Stimulated activated CD4-positive, alpha-beta T cell treated with anti-CD3 and anti-CD28 coated beads, Interleukin-4, amount 100 ng/mL, for 24 hours (primary cell): ENCODE measurements around the gene GYS2.

Source experiments
- DNase-seq: peaks from one replicate; pipeline ENCODE4 v3.0.0-alpha.2; 2020

GYS2 gene

GRCh38 chr12:21551841-21552465 lies 52.7 kb downstream of the GYS2 start:
- no peak for DNase-seq

- DNase-seq, result peak; percentile 17
These were observed 57.2 kb downstream of the GYS2 start for GRCh38 chr12:21547437-21547836.

GRCh38 chr12:21546716-21547115 lies 57.9 kb downstream of the GYS2 start:
- DNase-seq, result no peak

- no peak for DNase-seq
These were observed 59.1 kb downstream of the GYS2 start for GRCh38 chr12:21545557-21545956.

- no peak for DNase-seq
These were observed 61.5 kb downstream of the GYS2 start for GRCh38 chr12:21543151-21543550.

GRCh38 chr12:21542403-21542802 lies 62.2 kb downstream of the GYS2 start:
- DNase-seq, result no peak

GRCh38 chr12:21541773-21542172 lies 62.9 kb downstream of the GYS2 start:
- no peak for DNase-seq

- DNase-seq, result no peak
These were observed 64.8 kb downstream of the GYS2 start for GRCh38 chr12:21539797-21540196.

GRCh38 chr12:21538061-21538653 lies 66.5 kb downstream of the GYS2 start:
- DNase-seq, result no peak

GRCh38 chr12:21529456-21529855 lies 75.2 kb downstream of the GYS2 start:
- DNase-seq, result no peak

GRCh38 chr12:21528953-21529352 lies 75.7 kb downstream of the GYS2 start:
- DNase-seq, result no peak

GRCh38 chr12:21527451-21528180 lies 77.0 kb downstream of the GYS2 start:
- peak; percentile 58 for DNase-seq

GRCh38 chr12:21526721-21527345 lies 77.8 kb downstream of the GYS2 start:
- no peak for DNase-seq

- no peak for DNase-seq
These were observed 78.6 kb downstream of the GYS2 start, which contains the start of gene SPX for GRCh38 chr12:21526053-21526452. Gene SPX (plus strand): TSS chr12:21526296. CDS start chr12:21526473, 177 bp downstream.

- no peak for DNase-seq
These were observed 81.5 kb downstream of the GYS2 start for GRCh38 chr12:21523148-21523547.

GRCh38 chr12:21521541-21521940 lies 83.1 kb downstream of the GYS2 start:
- no peak for DNase-seq

- DNase-seq, result no peak
These were observed 86.2 kb downstream of the GYS2 start for GRCh38 chr12:21518451-21518850.

GRCh38 chr12:21516281-21516680 lies 88.4 kb downstream of the GYS2 start:
- DNase-seq, result no peak

- DNase-seq, result peak; percentile 9
These were observed 94.9 kb downstream of the GYS2 start for GRCh38 chr12:21509768-21510167.

- no peak for DNase-seq
These were observed 96.8 kb downstream of the GYS2 start for GRCh38 chr12:21507849-21508248.

- DNase-seq, result no peak
These were observed 98.8 kb downstream of the GYS2 start for GRCh38 chr12:21505888-21506287.

- no peak for DNase-seq
These were observed 101.8 kb downstream of the GYS2 start for GRCh38 chr12:21502872-21503271.

GRCh38 chr12:21502164-21502496 lies 102.5 kb downstream of the GYS2 start:
- peak; percentile 52 for DNase-seq
